LNCaP clone FGC (cell line): ENCODE data around the gene SKAP1.

Experiments
- DNase-seq: peaks from one replicate; pipeline ENCODE4 v3.0.0-alpha.2; 2011; ENCODE audit warnings: low read depth
- H3K4me3 ChIP-seq: 2 replicates; pipeline ENCODE4 v1.5.1; 2011; ENCODE audit warnings: mild to moderate bottlenecking, low read depth, low read length, control low read depth
- TF ChIP-seq, protein P1 (sequence below): IDR thresholded peaks from 2 replicates; pipeline ENCODE4 v1.5.1; 2012; ENCODE audit warnings: mild to moderate bottlenecking; ENCODE audit not compliant: control insufficient read depth, insufficient read depth; ENCODE audit errors: extremely low read depth

Gene SKAP1

DNA sequence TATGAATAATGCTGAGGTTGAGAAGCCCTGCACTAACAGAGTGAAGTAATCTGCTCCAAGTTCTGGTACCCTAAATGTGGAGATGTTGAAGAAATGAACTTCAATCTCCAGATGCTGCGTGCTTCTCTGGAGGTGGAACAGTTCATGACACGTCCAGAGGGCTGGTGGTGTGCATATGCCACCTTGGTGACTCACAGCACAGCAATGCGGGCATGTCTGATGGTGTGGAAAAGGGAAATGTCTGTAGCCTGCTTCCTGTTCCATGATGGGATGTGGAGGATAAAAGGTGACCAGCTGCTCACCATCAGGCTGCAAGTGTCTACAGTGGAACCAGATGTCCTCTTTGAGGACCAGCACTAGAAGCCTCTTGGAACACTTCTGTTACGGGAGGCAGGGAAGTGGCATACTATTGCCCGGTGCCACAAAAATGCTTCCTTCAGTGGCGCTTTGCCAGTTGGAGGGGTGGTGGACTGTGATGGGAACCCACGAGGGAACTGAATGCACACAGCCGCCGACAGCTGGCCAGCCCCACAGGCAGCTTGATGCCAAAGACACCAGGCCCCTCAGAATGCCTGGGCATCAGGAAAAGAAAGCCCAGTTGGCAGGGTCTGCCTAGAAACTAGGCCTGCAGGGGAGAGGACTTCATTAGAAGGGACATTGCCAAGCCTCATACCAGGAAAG, 302.5 kb downstream of the SKAP1 start:
- TF ChIP-seq, protein P1, sequence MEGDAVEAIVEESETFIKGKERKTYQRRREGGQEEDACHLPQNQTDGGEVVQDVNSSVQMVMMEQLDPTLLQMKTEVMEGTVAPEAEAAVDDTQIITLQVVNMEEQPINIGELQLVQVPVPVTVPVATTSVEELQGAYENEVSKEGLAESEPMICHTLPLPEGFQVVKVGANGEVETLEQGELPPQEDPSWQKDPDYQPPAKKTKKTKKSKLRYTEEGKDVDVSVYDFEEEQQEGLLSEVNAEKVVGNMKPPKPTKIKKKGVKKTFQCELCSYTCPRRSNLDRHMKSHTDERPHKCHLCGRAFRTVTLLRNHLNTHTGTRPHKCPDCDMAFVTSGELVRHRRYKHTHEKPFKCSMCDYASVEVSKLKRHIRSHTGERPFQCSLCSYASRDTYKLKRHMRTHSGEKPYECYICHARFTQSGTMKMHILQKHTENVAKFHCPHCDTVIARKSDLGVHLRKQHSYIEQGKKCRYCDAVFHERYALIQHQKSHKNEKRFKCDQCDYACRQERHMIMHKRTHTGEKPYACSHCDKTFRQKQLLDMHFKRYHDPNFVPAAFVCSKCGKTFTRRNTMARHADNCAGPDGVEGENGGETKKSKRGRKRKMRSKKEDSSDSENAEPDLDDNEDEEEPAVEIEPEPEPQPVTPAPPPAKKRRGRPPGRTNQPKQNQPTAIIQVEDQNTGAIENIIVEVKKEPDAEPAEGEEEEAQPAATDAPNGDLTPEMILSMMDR = no peak
- no peak overlapping the region for H3K4me3 ChIP-seq
- no peak for DNase-seq

DNA sequence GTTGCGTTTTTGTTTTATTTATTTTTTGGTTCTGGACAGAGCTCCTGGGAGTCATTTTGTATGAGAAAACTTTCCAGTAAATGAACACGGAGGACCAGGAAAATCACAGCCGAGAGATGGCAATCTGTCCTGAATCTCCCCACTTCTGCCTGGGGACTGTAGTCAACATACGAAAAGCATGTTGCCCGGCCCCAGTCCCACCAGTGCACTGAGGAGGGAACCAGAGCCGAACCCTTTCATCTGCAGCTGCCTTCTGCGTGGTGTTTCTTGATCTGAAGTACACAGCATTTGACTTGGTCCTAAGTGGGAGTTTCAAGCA, 303.5 kb downstream of the SKAP1 start:
- H3K4me3 ChIP-seq = no peak overlapping the region
- TF ChIP-seq, protein P1 = no peak
- DNase-seq = no peak

DNA sequence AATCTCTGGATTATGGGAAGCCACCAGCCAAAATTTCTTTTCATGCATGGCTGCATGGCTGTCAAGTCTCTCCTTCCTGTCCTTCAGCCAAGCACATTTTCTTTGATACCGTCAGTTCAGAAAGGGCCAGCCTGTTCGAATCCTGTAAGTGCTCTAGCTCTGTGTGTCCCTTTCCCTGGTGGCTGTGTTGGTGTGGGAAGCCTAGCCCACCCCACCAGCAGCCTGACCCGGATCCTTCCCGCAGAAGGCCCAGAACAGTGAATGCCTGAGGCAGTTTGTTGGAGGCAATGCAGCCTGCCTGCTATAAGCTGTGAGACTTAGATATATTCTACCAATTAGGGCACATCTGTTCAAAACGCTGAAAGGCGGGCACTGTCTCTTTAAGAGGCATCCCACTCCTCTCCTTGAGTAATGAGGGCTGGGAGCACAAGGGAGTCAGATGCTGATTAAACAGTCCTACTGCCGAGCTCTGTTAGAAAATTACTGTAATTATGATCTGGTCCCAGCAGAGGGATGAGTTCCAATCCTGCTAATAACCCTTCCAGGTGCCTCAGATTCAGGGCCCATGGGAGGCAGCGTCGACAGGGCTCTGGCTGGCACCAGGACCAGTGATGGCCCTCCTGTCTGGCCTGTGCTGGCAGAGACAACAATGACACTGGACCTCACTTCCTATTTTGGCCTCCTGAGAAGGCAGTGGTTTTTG, 304.0 kb downstream of the SKAP1 start:
- no peak overlapping the region for H3K4me3 ChIP-seq
- no peak for DNase-seq
- TF ChIP-seq, protein P1 = no peak

DNA sequence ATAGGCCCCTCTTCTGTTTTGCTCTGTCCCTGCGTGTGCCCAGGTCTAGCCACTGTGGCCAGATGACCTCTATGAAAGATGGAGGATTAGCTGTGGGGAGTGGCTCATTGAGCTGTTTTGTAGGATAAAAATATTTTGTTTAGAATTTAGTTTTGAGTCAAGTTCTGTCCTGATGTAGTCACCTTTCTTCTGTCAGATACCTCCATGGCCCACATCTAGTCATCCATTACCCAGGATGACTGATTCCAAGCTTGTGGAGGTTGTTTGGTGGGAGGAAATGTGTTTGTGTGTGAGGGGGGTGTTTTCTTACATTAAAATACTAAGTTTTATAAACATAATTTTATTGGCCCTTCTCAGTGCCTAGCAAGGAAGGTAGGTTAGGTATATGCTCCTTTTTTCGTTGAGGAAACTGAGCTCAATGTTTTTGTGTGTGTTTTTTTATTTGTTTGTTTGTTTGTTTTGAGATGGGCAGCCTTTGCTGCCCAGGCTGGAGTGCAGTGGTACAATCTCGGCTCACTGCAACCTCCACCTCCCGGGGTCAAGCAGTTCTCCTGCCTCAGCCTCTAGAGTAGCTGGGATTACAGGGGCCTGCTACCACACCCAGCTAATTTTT, 306.1 kb downstream of the SKAP1 start:
- no peak for DNase-seq
- TF ChIP-seq, protein P1 = no peak
- H3K4me3 ChIP-seq = no peak overlapping the region

DNA sequence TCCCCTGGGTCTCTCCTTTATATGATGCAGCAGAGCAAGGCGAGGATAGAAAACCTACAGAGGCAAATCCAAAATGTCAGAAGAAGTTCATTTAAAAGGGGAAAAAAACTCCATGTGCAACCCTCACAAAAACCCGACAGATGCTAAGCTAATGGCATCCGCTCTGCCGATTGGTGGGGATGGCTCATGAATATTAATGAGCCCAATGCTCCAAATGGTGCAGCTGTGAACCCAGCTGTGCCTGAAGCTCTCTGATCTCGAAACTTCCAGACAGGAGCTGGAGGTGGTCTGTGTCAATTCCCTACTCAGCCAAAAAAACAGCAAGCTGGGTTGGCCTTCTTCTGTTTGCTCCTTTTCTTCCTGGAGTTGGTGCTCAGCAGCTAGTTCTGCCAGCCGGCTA, 306.9 kb downstream of the SKAP1 start:
- H3K4me3 ChIP-seq = no peak overlapping the region
- TF ChIP-seq, protein P1 = no peak
- no peak for DNase-seq

DNA sequence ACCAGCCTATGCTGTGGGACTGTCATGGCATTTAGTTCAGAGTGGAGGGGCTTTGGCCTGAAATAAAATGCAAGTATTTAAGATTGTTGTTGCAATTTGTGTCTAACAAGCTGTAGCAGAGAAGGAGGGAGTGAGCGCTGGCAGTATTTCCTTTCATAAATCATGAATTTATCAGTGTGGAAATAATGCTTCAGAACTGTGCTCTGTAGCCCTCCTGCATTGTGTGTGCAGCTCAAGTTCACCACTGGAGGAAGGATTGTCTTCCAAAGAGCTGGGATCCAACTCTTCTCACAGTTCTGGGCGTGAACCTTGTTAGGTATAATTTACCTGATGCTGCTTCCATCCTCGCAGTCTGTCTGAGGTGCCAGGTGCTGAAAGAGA, 307.4 kb downstream of the SKAP1 start:
- no peak for DNase-seq
- H3K4me3 ChIP-seq = no peak overlapping the region
- TF ChIP-seq, protein P1 = no peak
